K562 (cell line): ENCODE results near the gene MYBPHL. TPM values are rescaled to one million over a fixed set of nuclear protein-coding genes. Genes with fewer than 3 reads are reported as not detected.

Experiments used
- ARNT ChIP-seq, 2 experiments: fragments of 450-650 bp; IDR thresholded peaks; 2 replicates each; pipeline ENCODE4 v1.6.1; 2016; ENCODE audit warnings: mild to moderate bottlenecking in 1 of 2
- ATF1 ChIP-seq, 2 experiments: fragments of 450-650 bp in 1 of 2; IDR thresholded peaks; 2 replicates each; pipeline ENCODE4 v1.6.1; 2016; ENCODE audit warnings: missing compliant biosample characterization in 1 of 2, missing genetic modification characterization in 1 of 2
- CEBPG ChIP-seq, 3 experiments: fragments of 200-800 bp in 1 of 3; sonication (Bioruptor generic) in 1 of 3; sonication (generic) in 1 of 3; formaldehyde crosslinking in 1 of 3; IDR thresholded peaks in 2 of 3; conservative IDR thresholded peaks in 1 of 3; 2 replicates each; pipeline versions ENCODE4 v1.6.1 to v1.8.0; 2016 to 2022; ENCODE audit warnings: missing compliant biosample characterization in 2 of 3, missing genetic modification characterization in 2 of 3, mild to moderate bottlenecking in 1 of 3, missing genetic modification reagents in 1 of 3
- EZH2 ChIP-seq: IDR thresholded peaks from 2 replicates; pipeline ENCODE4 v1.6.1; 2012; ENCODE audit warnings: low read depth, mild to moderate bottlenecking, inconsistent platforms, low read length, borderline replicate concordance
- HNRNPLL ChIP-seq: fragments of 200-400 bp; formaldehyde crosslinking; IDR thresholded peaks from 2 replicates; pipeline ENCODE4 v1.6.1; 2017; ENCODE audit warnings: low read length, low read depth, mild to moderate bottlenecking; ENCODE audit not compliant: poor library complexity, severe bottlenecking
- KDM2B ChIP-seq: fragments of 250-450 bp; sonication (Bioruptor Pico); IDR thresholded peaks from 2 replicates; pipeline ENCODE4 v1.8.0; 2021; ENCODE audit warnings: mild to moderate bottlenecking, moderate library complexity
- LEF1 ChIP-seq: fragments of 450-650 bp; IDR thresholded peaks from 2 replicates; pipeline ENCODE4 v1.6.1; 2016; ENCODE audit warnings: mild to moderate bottlenecking
- MEF2A ChIP-seq: IDR thresholded peaks from 2 replicates; pipeline ENCODE4 v1.6.1; 2011; ENCODE audit warnings: low read depth, mild to moderate bottlenecking, low read length, moderate library complexity; ENCODE audit not compliant: control insufficient read depth
- NCOA6 ChIP-seq: fragments of 450-650 bp; IDR thresholded peaks from 2 replicates; pipeline ENCODE4 v1.6.1; 2017; ENCODE audit warnings: mild to moderate bottlenecking
- NFE2L1 ChIP-seq: fragments of 450-650 bp; IDR thresholded peaks from 2 replicates; pipeline ENCODE4 v1.6.1; 2016; ENCODE audit warnings: missing genetic modification characterization, low read depth, mild to moderate bottlenecking, missing compliant biosample characterization, moderate library complexity, borderline replicate concordance
- NR2C1 ChIP-seq, 2 experiments: fragments of 450-650 bp; IDR thresholded peaks; 2 replicates each; pipeline ENCODE4 v1.6.1; 2017; ENCODE audit warnings: mild to moderate bottlenecking in 2 of 2, antibody characterized with exemption in 1 of 2, inconsistent platforms in 1 of 2, missing compliant biosample characterization in 1 of 2, missing genetic modification characterization in 1 of 2
- NR2C2 ChIP-seq, 2 experiments: fragments of 200-800 bp in 1 of 2; sonication (Bioruptor generic) in 1 of 2; sonication (generic) in 1 of 2; formaldehyde crosslinking in 1 of 2; IDR thresholded peaks; 2 replicates each; pipeline versions ENCODE4 v1.6.1 to v1.8.0; 2016 to 2022; ENCODE audit warnings: mild to moderate bottlenecking in 1 of 2, missing compliant biosample characterization in 1 of 2, missing genetic modification characterization in 1 of 2, missing genetic modification reagents in 1 of 2
- RBM17 ChIP-seq: fragments of 200-400 bp; formaldehyde crosslinking; IDR thresholded peaks from 2 replicates; pipeline ENCODE4 v1.6.1; 2017; ENCODE audit warnings: low read depth, mild to moderate bottlenecking, low read length, borderline replicate concordance
- RBM25 ChIP-seq: fragments of 200-400 bp; formaldehyde crosslinking; IDR thresholded peaks from 2 replicates; pipeline ENCODE4 v1.6.1; 2018; ENCODE audit warnings: low read length, low read depth, moderate library complexity; ENCODE audit not compliant: severe bottlenecking
- SRSF9 ChIP-seq: fragments of 200-400 bp; formaldehyde crosslinking; IDR thresholded peaks from 2 replicates; pipeline ENCODE4 v1.6.1; 2017; ENCODE audit warnings: low read depth, low read length, borderline replicate concordance
- STAT5B ChIP-seq: fragments of 250-450 bp; sonication (Bioruptor Pico); IDR thresholded peaks from 2 replicates; pipeline ENCODE4 v1.8.0; 2021; ENCODE audit warnings: mild to moderate bottlenecking, inconsistent platforms
- TEAD2 ChIP-seq: fragments of 450-650 bp; IDR thresholded peaks from 2 replicates; pipeline ENCODE4 v1.6.1; 2016; ENCODE audit warnings: missing genetic modification characterization, control low read depth, missing compliant biosample characterization
- ZNF740 ChIP-seq, 3 experiments: fragments of 200-800 bp in 1 of 3; sonication (Bioruptor generic) in 1 of 3; sonication (generic) in 1 of 3; formaldehyde crosslinking in 1 of 3; IDR thresholded peaks; 2 replicates each; pipeline versions ENCODE4 v1.6.1 to v1.8.0; 2016 to 2022; ENCODE audit warnings: mild to moderate bottlenecking in 2 of 3, missing compliant biosample characterization in 2 of 3, missing genetic modification characterization in 2 of 3, missing genetic modification reagents in 1 of 3
- polyA plus RNA-seq, 8 experiments: library from polyadenylated mRNA; depleted of rRNA in 4 of 8; stranded (reverse) in 5 of 8; unstranded in 3 of 8; fragments of >200 nt; fragmentation: Nextera tagmentation in 2 of 8; fragmentation: Illumina TruSeq in 1 of 8; extraction: Ambion mirVana in 2 of 8; extraction: Trizol in 1 of 8; gene quantifications; 2 replicates each; pipeline versions ENCODE4 v1.2.1 to v1.2.3, GENCODE V29; 2011 to 2014; ENCODE audit warnings: inconsistent platforms in 1 of 8, missing spikeins in 1 of 8
- total RNA-seq, 7 experiments: library from RNA; depleted of rRNA in 6 of 7; stranded (reverse); fragments of >200 nt in 6 of 7; fragmentation: Illumina TruSeq in 2 of 7; extraction: Trizol in 2 of 7; gene quantifications; 2 replicates each; pipeline versions ENCODE4 v1.2.1 to v1.2.3, GENCODE V29; 2011 to 2021; ENCODE audit warnings: low replicate concordance in 1 of 7
- TF ChIP-seq, protein P1 (sequence below), 3 experiments: fragments of 200-800 bp in 1 of 3; fragments of 250-450 bp in 1 of 3; fragments of 450-650 bp in 1 of 3; sonication (Bioruptor Pico) in 1 of 3; sonication (Bioruptor generic) in 1 of 3; formaldehyde crosslinking in 1 of 3; IDR thresholded peaks; 2 replicates each; pipeline versions ENCODE4 v1.6.1 to v1.8.0; 2016 to 2022; ENCODE audit warnings: mild to moderate bottlenecking in 2 of 3, missing genetic modification characterization in 2 of 3, missing compliant biosample characterization in 1 of 3, moderate library complexity in 1 of 3

MYBPHL gene
- total and polyA plus RNA-seq, 9 of the 15 experiments (the other 6 are each of a cell fraction or from before 2014, with no cell fraction given) = 0.20 to 1.9 (median 0.33) TPM

DNA sequence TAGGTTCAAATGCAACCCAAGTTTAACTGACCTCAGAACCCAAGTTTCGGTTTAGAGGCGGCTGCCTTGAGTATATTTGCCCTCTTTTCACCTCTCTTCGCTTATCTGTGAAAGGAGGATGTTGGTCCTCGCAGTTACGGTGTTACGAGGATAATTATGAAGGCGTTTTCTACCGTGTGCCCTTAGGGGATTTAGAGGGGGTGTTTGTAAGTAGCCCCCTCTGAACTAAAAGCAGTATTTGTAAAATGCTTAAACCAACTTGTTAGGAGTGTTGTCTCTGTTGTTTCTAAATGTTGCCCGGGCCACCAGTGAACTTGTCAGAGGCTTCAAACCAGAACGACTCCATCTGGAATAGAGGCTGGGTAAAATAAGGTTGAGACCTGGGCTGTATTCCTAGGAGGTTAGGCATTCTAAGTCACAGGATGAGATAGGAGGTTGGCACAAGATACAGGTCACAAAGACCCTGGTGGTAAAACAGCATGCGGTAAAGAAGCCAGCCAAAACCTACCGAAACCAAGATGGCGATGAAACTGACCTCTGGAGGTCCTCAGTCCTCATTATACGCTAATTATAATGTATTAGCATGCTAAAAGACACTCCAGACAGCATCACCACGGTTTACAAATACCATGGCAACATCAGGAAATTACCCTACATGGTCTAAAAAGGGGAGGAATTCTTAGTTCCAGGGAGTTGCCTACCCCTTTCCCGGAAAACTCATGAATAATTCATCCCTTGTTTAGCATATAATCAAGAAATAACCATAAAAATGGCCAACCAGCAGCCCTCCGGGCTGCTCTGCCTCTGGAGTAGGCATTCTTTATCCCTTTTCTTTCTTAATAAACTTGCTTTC lies 22.8 kb downstream of the MYBPHL start (continued):
- TF ChIP-seq NR2C2 (CRISPR knock-in tag; IDR thresholded peaks at IDR 0.05) (no peak), NR2C2 (tag; IDR thresholded peaks at IDR 0.05) (peak; percentile 64), ARNT (IDR thresholded peaks at IDR 0.05) (0 out of 4 replicates have a peak, but pooled peaks of 1 of the 2 experiments have one; percentile 12), TEAD2 (tag) (no peak), RBM25 (no peak), SRSF9 (no peak), EZH2 (no peak), KDM2B (no peak), MEF2A (no peak), HNRNPLL (no peak), STAT5B (CRISPR knock-in tag) (no peak), NR2C1 (IDR thresholded peaks at IDR 0.05) (no peak), NR2C1 (tag; IDR thresholded peaks at IDR 0.05) (peak; percentile 27), ATF1 (CRISPR knock-in tag; IDR thresholded peaks at IDR 0.05) (no peak), ATF1 (tag; IDR thresholded peaks at IDR 0.05) (peak; percentile 3; the same call in 1 of the 2 replicates), ZNF740 (CRISPR knock-in tag; IDR thresholded peaks at IDR 0.05) (no peak), ZNF740 (tag; IDR thresholded peaks at IDR 0.05) (peak in 1 of 2 experiments; percentile 52; a peak in 1 of 4 replicates), RBM17 (no peak), CEBPG (CRISPR knock-in tag; IDR thresholded peaks at IDR 0.05) (peak; percentile 44; the same call in 1 of the 2 replicates), CEBPG (tag; conservative IDR thresholded peaks at IDR 0.05 in 1 of 2, IDR thresholded peaks at IDR 0.05 in 1 of 2) (no peak), LEF1 (peak; percentile 54), NCOA6 (no peak), NFE2L1 (tag) (no peak)
- TF ChIP-seq, protein P1, sequence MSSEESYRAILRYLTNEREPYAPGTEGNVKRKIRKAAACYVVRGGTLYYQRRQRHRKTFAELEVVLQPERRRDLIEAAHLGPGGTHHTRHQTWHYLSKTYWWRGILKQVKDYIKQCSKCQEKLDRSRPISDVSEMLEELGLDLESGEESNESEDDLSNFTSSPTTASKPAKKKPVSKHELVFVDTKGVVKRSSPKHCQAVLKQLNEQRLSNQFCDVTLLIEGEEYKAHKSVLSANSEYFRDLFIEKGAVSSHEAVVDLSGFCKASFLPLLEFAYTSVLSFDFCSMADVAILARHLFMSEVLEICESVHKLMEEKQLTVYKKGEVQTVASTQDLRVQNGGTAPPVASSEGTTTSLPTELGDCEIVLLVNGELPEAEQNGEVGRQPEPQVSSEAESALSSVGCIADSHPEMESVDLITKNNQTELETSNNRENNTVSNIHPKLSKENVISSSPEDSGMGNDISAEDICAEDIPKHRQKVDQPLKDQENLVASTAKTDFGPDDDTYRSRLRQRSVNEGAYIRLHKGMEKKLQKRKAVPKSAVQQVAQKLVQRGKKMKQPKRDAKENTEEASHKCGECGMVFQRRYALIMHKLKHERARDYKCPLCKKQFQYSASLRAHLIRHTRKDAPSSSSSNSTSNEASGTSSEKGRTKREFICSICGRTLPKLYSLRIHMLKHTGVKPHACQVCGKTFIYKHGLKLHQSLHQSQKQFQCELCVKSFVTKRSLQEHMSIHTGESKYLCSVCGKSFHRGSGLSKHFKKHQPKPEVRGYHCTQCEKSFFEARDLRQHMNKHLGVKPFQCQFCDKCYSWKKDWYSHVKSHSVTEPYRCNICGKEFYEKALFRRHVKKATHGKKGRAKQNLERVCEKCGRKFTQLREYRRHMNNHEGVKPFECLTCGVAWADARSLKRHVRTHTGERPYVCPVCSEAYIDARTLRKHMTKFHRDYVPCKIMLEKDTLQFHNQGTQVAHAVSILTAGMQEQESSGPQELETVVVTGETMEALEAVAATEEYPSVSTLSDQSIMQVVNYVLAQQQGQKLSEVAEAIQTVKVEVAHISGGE (CRISPR knock-in tag; IDR thresholded peaks at IDR 0.05) = peak in 1 of 3 experiments; percentile 56; a peak in 1 of 6 replicates
